K562 (cell line): ENCODE results near the gene RNF4. TPM values are rescaled to one million over a fixed set of nuclear protein-coding genes. Genes with fewer than 3 reads are reported as not detected.
A peak's percentile ranks its signal among the peaks of the same experiment; 100 is the strongest.

Experiments used
- ATAC-seq: fragments of 200-7000 bp; cut with Tn5 transposase; 3 replicates; pipeline ENCODE4 v1.9.1; 2020; ENCODE audit warnings: moderate library complexity
- BruUV-seq: library from RNA; stranded (reverse); fragments of 400-500 nt; replicated peaks from 2 replicates; lab custom pipeline; 2021; lab: Mats Ljungman, UMichigan
- CTCF ChIA-PET: fragments of 300-600 bp; formaldehyde crosslinking; extraction: SDS; loops from one replicate; lab custom pipeline; 2021; ENCODE audit warnings: low intra/inter-chr PET ratio; lab: Yijun Ruan, JAX
- POLR2A ChIA-PET: fragments of 300-600, 350-650 bp; sonication (Branson Sonifier 250); formaldehyde crosslinking; extraction: SDS; loops from one replicate; lab custom pipeline; 2021; ENCODE audit warnings: antibody characterized with exemption, inconsistent platforms; lab: Yijun Ruan, JAX
- DNase-seq, 4 experiments: peaks; one replicate each; pipeline versions ENCODE4 v3.0.0 to v3.0.0-alpha.2; 2011 to 2018; ENCODE audit warnings: low spot score in 3 of 4, mixed read lengths in 3 of 4; ENCODE audit errors: extremely low read depth in 1 of 4
- FAIRE-seq: peaks from 2 replicates; lab custom pipeline; 2011; peaks lifted over from hg19 to GRCh38; lab: Jason Lieb, UNC
- H2AFZ ChIP-seq: 2 replicates; pipeline ENCODE4 v1.6.0; 2011; ENCODE audit warnings: low read depth, low read length, control low read depth, inconsistent platforms
- H3K27ac ChIP-seq: fragments of 200-600 bp; 3 replicates; pipeline ENCODE4 v1.8.0; 2011; ENCODE audit warnings: low read depth, mild to moderate bottlenecking, control low read depth, inconsistent platforms, low read length, moderate library complexity, mixed read lengths; ENCODE audit errors: extremely low read depth
- H3K27me3 ChIP-seq, 2 experiments: fragments of 300-600 bp in 1 of 2; 2 replicates in 1 of 2; 3 replicates in 1 of 2; pipeline versions ENCODE4 v1.6.0 to v1.8.0; 2011; ENCODE audit warnings: inconsistent platforms in 2 of 2, low read length in 2 of 2, mild to moderate bottlenecking in 1 of 2, mixed read lengths in 1 of 2, moderate library complexity in 1 of 2; ENCODE audit not compliant: control insufficient read depth in 2 of 2, insufficient read depth in 2 of 2
- H3K36me3 ChIP-seq: fragments of 300-600 bp; 3 replicates; pipeline ENCODE4 v1.8.0; 2011; ENCODE audit warnings: mild to moderate bottlenecking, low read length, inconsistent platforms; ENCODE audit not compliant: control insufficient read depth, insufficient read depth
- H3K4me1 ChIP-seq, 2 experiments: fragments of 200-600 bp in 1 of 2; replicated peaks in 1 of 2; 2 replicates in 1 of 2; 3 replicates in 1 of 2; pipeline versions ENCODE4 v1.5.1 to v1.8.0; 2011; ENCODE audit warnings: inconsistent platforms in 2 of 2, low read length in 2 of 2, mild to moderate bottlenecking in 1 of 2, mixed read lengths in 1 of 2, moderate library complexity in 1 of 2; ENCODE audit not compliant: control insufficient read depth in 2 of 2, insufficient read depth in 2 of 2
- H3K4me2 ChIP-seq: 2 replicates; pipeline ENCODE4 v1.6.1; 2011; ENCODE audit warnings: low read length, control low read depth, inconsistent platforms, mixed read lengths; ENCODE audit not compliant: insufficient read depth
- H3K4me3 ChIP-seq: fragments of 200-600 bp; sonication (generic), shearing (Covaris generic); 2 replicates; pipeline ENCODE4 v1.5.1; 2016; ENCODE audit warnings: control low read depth, inconsistent platforms
- H3K79me2 ChIP-seq: fragments of 200-600 bp; 3 replicates; pipeline ENCODE4 v1.8.0; 2011; ENCODE audit warnings: low read length, inconsistent platforms; ENCODE audit not compliant: control insufficient read depth, insufficient read depth
- H3K9ac ChIP-seq, 2 experiments: 2 replicates each; pipeline versions ENCODE4 v1.6.0 to v1.6.1; 2011; ENCODE audit warnings: low read depth in 2 of 2, low read length in 2 of 2, control low read depth in 1 of 2, inconsistent platforms in 1 of 2, mild to moderate bottlenecking in 1 of 2, mixed read lengths in 1 of 2; ENCODE audit not compliant: insufficient read depth in 1 of 2
- H3K9me1 ChIP-seq: one replicate; pipeline ENCODE4 v1.6.0; 2011; ENCODE audit warnings: inconsistent platforms, mild to moderate bottlenecking, low read length, moderate library complexity; ENCODE audit not compliant: control insufficient read depth, insufficient read depth
- H3K9me3 ChIP-seq: replicated peaks from 2 replicates; pipeline ENCODE4 v1.5.1; 2011; ENCODE audit warnings: low read depth, low read length, inconsistent platforms; ENCODE audit not compliant: control insufficient read depth, insufficient read depth
- H4K20me1 ChIP-seq: replicated peaks from 2 replicates; pipeline ENCODE4 v1.6.1; 2011; ENCODE audit warnings: low read length, inconsistent platforms, mixed read lengths; ENCODE audit not compliant: control insufficient read depth, insufficient read depth
- ELF2 ChIP-seq: fragments of 250-450 bp; sonication (Bioruptor Pico); IDR thresholded peaks from 2 replicates; pipeline ENCODE4 v1.5.0; 2021; ENCODE audit warnings: mild to moderate bottlenecking
- FIP1L1 ChIP-seq: fragments of 200-400 bp; formaldehyde crosslinking; IDR thresholded peaks from 2 replicates; pipeline ENCODE4 v1.6.1; 2018; ENCODE audit warnings: mild to moderate bottlenecking, low read depth, low read length; ENCODE audit not compliant: poor library complexity, severe bottlenecking
- NBN ChIP-seq: fragments of 450-650 bp; IDR thresholded peaks from 2 replicates; pipeline ENCODE4 v1.6.1; 2016; ENCODE audit warnings: low read depth, mild to moderate bottlenecking
- NCOR1 ChIP-seq: fragments of 450-650 bp; IDR thresholded peaks from 2 replicates; pipeline ENCODE4 v1.6.1; 2016; ENCODE audit warnings: mild to moderate bottlenecking, moderate library complexity
- PML ChIP-seq: IDR thresholded peaks from 2 replicates; pipeline ENCODE4 v1.6.1; 2012; ENCODE audit warnings: low read length, inconsistent platforms
- RBFOX2 ChIP-seq: fragments of 200-400 bp; formaldehyde crosslinking; IDR thresholded peaks from 2 replicates; pipeline ENCODE4 v1.6.1; 2017; ENCODE audit warnings: low read depth, mild to moderate bottlenecking, low read length, moderate library complexity
- SREBF2 ChIP-seq: sonication (generic); formaldehyde crosslinking; IDR thresholded peaks from 2 replicates; pipeline ENCODE4 v1.4.0; 2020; ENCODE audit warnings: mild to moderate bottlenecking, missing genetic modification reagents
- WGBS: fragments of 100-300 bp; shearing (Covaris generic); methylation state at CpG from one replicate; pipeline ENCODE4 v1.1.6; 2016; ENCODE audit warnings: low coverage, mixed read lengths; ENCODE audit not compliant: insufficient coverage; ENCODE audit errors: missing lambda C conversion rate; 5-methylcytosine and 5-hydroxymethylcytosine counted together
- in situ Hi-C: fragments of 300-500 bp; cut with MboI; formaldehyde crosslinking; loops from 4 replicates; pipeline ENCODE4 v1.15.0; 2018; ENCODE audit warnings: inconsistent platforms, mixed read lengths
- intact Hi-C: fragments of 100-400 bp; cut with micrococcal nuclease; formaldehyde crosslinking; loops from 2 replicates; pipeline ENCODE4 v1.14.2; 2022
- polyA plus RNA-seq, 8 experiments: library from polyadenylated mRNA; depleted of rRNA in 4 of 8; stranded (reverse) in 5 of 8; unstranded in 3 of 8; fragments of >200 nt; fragmentation: Nextera tagmentation in 2 of 8; fragmentation: Illumina TruSeq in 1 of 8; extraction: Ambion mirVana in 2 of 8; extraction: Trizol in 1 of 8; gene quantifications; 2 replicates each; pipeline versions ENCODE4 v1.2.1 to v1.2.3, GENCODE V29; 2011 to 2014; ENCODE audit warnings: inconsistent platforms in 1 of 8, missing spikeins in 1 of 8
- total RNA-seq, 7 experiments: library from RNA; depleted of rRNA in 6 of 7; stranded (reverse); fragments of >200 nt in 6 of 7; fragmentation: Illumina TruSeq in 2 of 7; extraction: Trizol in 2 of 7; gene quantifications; 2 replicates each; pipeline versions ENCODE4 v1.2.1 to v1.2.3, GENCODE V29; 2011 to 2021; ENCODE audit warnings: low replicate concordance in 1 of 7

RNF4 gene
- total and polyA plus RNA-seq, 9 of the 15 experiments (the other 6 are each of a cell fraction or from before 2014, with no cell fraction given) = 19.2 to 59.3 (median 44.8) TPM

DNA sequence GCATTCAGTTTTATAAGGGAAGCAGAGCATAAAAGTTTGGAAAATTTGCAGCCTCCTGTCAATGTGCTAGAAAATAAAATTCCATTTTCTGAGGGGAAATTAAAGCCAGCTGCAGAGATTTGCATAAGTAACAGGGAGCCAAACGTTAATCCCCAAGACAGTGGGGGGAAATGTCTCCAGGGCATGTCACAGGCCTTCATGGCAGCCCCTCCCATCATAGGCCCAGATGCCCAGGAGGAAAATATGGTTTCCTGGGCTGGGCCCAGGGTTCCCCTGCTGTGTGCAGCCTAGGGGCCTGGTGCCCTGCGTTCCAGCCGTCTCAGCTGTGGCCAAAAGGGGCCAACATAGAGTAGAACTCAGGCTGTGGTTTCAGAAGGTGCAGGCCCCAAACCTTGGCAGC lies 9.3 kb downstream of the RNF4 start:
- no peak for FAIRE-seq
- CTCF ChIA-PET = no interaction called here
- TF ChIP-seq FIP1L1 (no peak), SREBF2 (CRISPR knock-in tag) (no peak), ELF2 (no peak), RBFOX2 (peak; percentile 46; the same call in 1 of the 2 replicates)
- Histone ChIP-seq H3K4me1 (peaks cover 10 to 12% of the 10 kb centered on the region in 2 experiments; a peak in 4 of 5 replicates), H3K36me3 (peaks cover 77% of the 10 kb centered on the region; the same call in 2 of the 3 replicates), H2AFZ (no peak overlapping the region), H3K9me3 (no peaks in the 10 kb centered on the region), H4K20me1 (peaks cover 54% of the 10 kb centered on the region), H3K9ac (peak overlapping the region in 1 of 2 experiments; percentile 8; a peak in 1 of 4 replicates), H3K4me2 (no peak overlapping the region), H3K4me3 (no peak overlapping the region), H3K9me1 (peaks cover 13% of the 10 kb centered on the region), H3K27me3 (no peaks in the 10 kb centered on the region), H3K79me2 (peaks cover 100% of the 10 kb centered on the region), H3K27ac (no peak overlapping the region)
- in situ Hi-C loops (no loop called here), intact Hi-C loops (no loop called here)
- ATAC-seq = peak; percentile 13; the same call in 2 of the 3 replicates
- TSS peak; percentile 8 for BruUV-seq
- DNase-seq = no peak
- POLR2A ChIA-PET = interaction anchor here (0.9 to 3.8 kb wide), 5 partner anchors 9 to 59 kb away, joined by 3 to 26 read pairs (median 4); partner anchors contain the start of gene RNF4
- 34% methylated on average over 3 of the region's 3 CpGs for WGBS

DNA sequence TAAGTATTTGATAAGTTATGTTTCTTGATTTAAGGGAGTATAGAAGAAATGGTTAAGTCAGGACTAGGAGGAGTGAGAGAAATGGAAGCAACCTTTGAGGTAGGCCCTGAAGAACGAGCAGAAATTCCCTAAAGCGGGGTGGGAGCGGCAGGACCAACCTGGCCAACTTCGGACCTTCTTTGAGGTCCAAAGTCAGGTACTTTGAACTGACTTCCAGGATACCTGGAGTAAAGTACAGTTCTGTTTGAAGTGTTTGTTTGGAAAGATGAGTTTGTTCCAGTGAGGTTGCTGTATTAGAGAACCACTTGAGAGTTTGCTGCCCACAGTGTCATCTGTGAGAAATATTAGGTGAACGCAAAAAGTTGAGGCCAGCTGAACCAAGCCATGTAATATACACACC lies 11.7 kb downstream of the RNF4 start:
- H3K27me3 ChIP-seq = no peaks in the 10 kb centered on the region
- no peak for FAIRE-seq
- H2AFZ ChIP-seq = no peak overlapping the region
- H3K9me1 ChIP-seq = peaks cover 13% of the 10 kb centered on the region
- no peak overlapping the region for H3K4me3 ChIP-seq
- H3K27ac ChIP-seq = no peak overlapping the region
- H3K4me1 ChIP-seq = peaks cover 10 to 12% of the 10 kb centered on the region in 2 experiments; a peak in 3 of 5 replicates
- H3K79me2 ChIP-seq = peaks cover 100% of the 10 kb centered on the region
- no peak overlapping the region for H3K4me2 ChIP-seq
- H3K36me3 ChIP-seq = peaks cover 67% of the 10 kb centered on the region; the same call in 2 of the 3 replicates
- ChIA-PET POLR2A (interaction anchor here (0.8 kb wide), 1 partner anchor 13 kb away, joined by 3 read pairs; no protein-coding TSS in a partner anchor), CTCF (no interaction called here)
- in situ Hi-C loops = no loop called here
- no TSS peak for BruUV-seq
- 91% methylated on average over 5 of the region's 5 CpGs for WGBS
- H4K20me1 ChIP-seq = peaks cover 74% of the 10 kb centered on the region
- TF ChIP-seq PML (no peak), NBN (no peak), NCOR1 (no peak)
- intact Hi-C loops = no loop called here
- no peak for ATAC-seq
- no peak overlapping the region; a peak in 1 of 4 replicates for H3K9ac ChIP-seq
- DNase-seq = no peak
- H3K9me3 ChIP-seq = no peaks in the 10 kb centered on the region
